Heart left ventricle (tissue), 13 donors: ENCODE measurements around the gene ABHD17A.

Experiments
- CTCF ChIP-seq, 12 donors: fragments of 200-600 bp; sonication (generic) in 4 of 12; IDR thresholded peaks; one replicate each; pipeline versions ENCODE4 v1.5.0 to v1.8.0; 2018 to 2022; ENCODE audit warnings: antibody characterized with exemption in 12 of 12, mild to moderate bottlenecking in 5 of 12
- POLR2A ChIP-seq, 2 donors: fragments of 450-650 bp; IDR thresholded peaks; one replicate each; pipeline ENCODE4 v1.6.1; 2017; ENCODE audit warnings: antibody characterized with exemption in 2 of 2, mild to moderate bottlenecking in 2 of 2, moderate library complexity in 2 of 2
- donor health status: ischemic (EF 13 %, LVEDD 7.1; RV severe dilation, severe dysfunction).
- donor health status: DM: no; HTN: yes; CAD: no.
- donor health status: DM: no; HTN: no; CAD: no.
- donor health status: ischemic (EF 25% LVEDD 6.9; RV normal size, moderate dysfunction).
- donor health status: ischemic (EF 25% LVEDD 5.7; RV mildly dilated, moderate dysfunction).
- donor health status: ischemic (EF 35%, LVEDD 5.7; RV mildly dilated, moderate dysfunction).
- donor health status: nonischemic (EF 11% LVEDD 7.7; RV severe dilation, severe dysfunction).
- donor health status: DM: yes; HTN: yes; CAD: no.
- donor health status: PGD.
- donor health status: ischemic (EF 29% LVEDD 5.4; RV normal size, mild dysfunction).
- donor health status: nonischemic (EF 23%, LVEDD 6.1; RV moderate dilation, normal function).

GRCh38 chr19:1843116-1843515, 42.2 kb downstream of the ABHD17A start:
- TF ChIP-seq POLR2A (IDR thresholded peaks at IDR 0.05): no peak
- TF ChIP-seq CTCF (IDR thresholded peaks at IDR 0.05): no peak
